GM23338 (cell line): ENCODE data around the gene TENT5C. TPM values are rescaled to one million over a fixed set of nuclear protein-coding genes. Genes with fewer than 3 reads are reported as not detected.

ENCODE experiments used
- ATAC-seq: fragments of 200-7000 bp; cut with Tn5 transposase; 3 replicates; pipeline ENCODE4 v1.9.1; 2020
- DNase-seq: peaks from one replicate; pipeline ENCODE4 v3.0.0-alpha.2; 2015; ENCODE audit warnings: low spot score
- H2AFZ ChIP-seq: fragments of 200-600 bp; sonication (generic); 2 replicates; pipeline ENCODE4 v1.8.0; 2016; ENCODE audit warnings: antibody characterized with exemption, mild to moderate bottlenecking, moderate library complexity
- H3F3A ChIP-seq: fragments of 200-600 bp; sonication (generic); replicated peaks from 2 replicates; pipeline ENCODE4 v1.8.0; 2017; ENCODE audit warnings: antibody characterized with exemption, mixed run types, low read depth
- H3K27ac ChIP-seq: fragments of 200-600 bp; sonication (generic); 2 replicates; pipeline ENCODE4 v1.6.1; 2016; ENCODE audit warnings: low read depth
- H3K27me3 ChIP-seq: fragments of 200-600 bp; sonication (generic); 2 replicates; pipeline ENCODE4 v1.8.0; 2016; ENCODE audit warnings: mild to moderate bottlenecking, mixed run types, moderate library complexity; ENCODE audit not compliant: insufficient read depth
- H3K36me3 ChIP-seq: fragments of 200-600 bp; sonication (generic); 2 replicates; pipeline ENCODE4 v1.8.0; 2016; ENCODE audit warnings: mild to moderate bottlenecking; ENCODE audit not compliant: insufficient read depth
- H3K4me1 ChIP-seq: fragments of 200-600 bp; sonication (generic); 2 replicates; pipeline ENCODE4 v1.8.0; 2016; ENCODE audit warnings: mild to moderate bottlenecking, moderate library complexity; ENCODE audit not compliant: insufficient read depth
- H3K4me2 ChIP-seq: fragments of 200-600 bp; sonication (generic); 2 replicates; pipeline ENCODE4 v1.7.1; 2017; ENCODE audit warnings: mixed run types
- H3K4me3 ChIP-seq: fragments of 200-600 bp; sonication (generic); 2 replicates; pipeline ENCODE4 v1.6.1; 2016; ENCODE audit warnings: mixed run types
- H3K79me2 ChIP-seq: fragments of 200-600 bp; sonication (generic); replicated peaks from 2 replicates; pipeline ENCODE4 v1.8.0; 2017; ENCODE audit warnings: mild to moderate bottlenecking; ENCODE audit not compliant: insufficient read depth
- H3K9me2 ChIP-seq: fragments of 200-600 bp; sonication (generic); 2 replicates; pipeline ENCODE4 v1.8.0; 2017; ENCODE audit not compliant: insufficient read depth
- H4K20me1 ChIP-seq: fragments of 200-600 bp; sonication (generic); replicated peaks from 2 replicates; pipeline ENCODE4 v1.8.0; 2017; ENCODE audit warnings: mild to moderate bottlenecking; ENCODE audit not compliant: insufficient read depth
- H3K27ac Mint-ChIP-seq: 2 replicates; pipeline ENCODE4 v1.8.0; 2020; ENCODE audit warnings: inconsistent platforms, mild to moderate bottlenecking, moderate library complexity, mixed read lengths
- H3K27me3 Mint-ChIP-seq: 3 replicates; pipeline ENCODE4 v1.8.0; 2022; ENCODE audit warnings: low read depth, mild to moderate bottlenecking, moderate library complexity, mixed read lengths, inconsistent platforms; ENCODE audit not compliant: insufficient read depth, poor library complexity
- H3K36me3 Mint-ChIP-seq: 3 replicates; pipeline ENCODE4 v1.8.0; 2021; ENCODE audit warnings: low read depth, mild to moderate bottlenecking, inconsistent platforms, moderate library complexity, mixed read lengths
- H3K4me1 Mint-ChIP-seq: 3 replicates; pipeline ENCODE4 v1.8.0; 2020; ENCODE audit warnings: mild to moderate bottlenecking, inconsistent platforms, mixed read lengths
- H3K4me3 Mint-ChIP-seq: 3 replicates; pipeline ENCODE4 v1.8.0; 2021; ENCODE audit warnings: moderate library complexity, mild to moderate bottlenecking, inconsistent platforms, mixed read lengths
- H3K9me3 Mint-ChIP-seq: 3 replicates; pipeline ENCODE4 v1.8.0; 2020; ENCODE audit warnings: moderate library complexity, mild to moderate bottlenecking, inconsistent platforms, mixed read lengths
- CREB1 ChIP-seq: fragments of 250-450 bp; sonication (Bioruptor Pico); IDR thresholded peaks from 2 replicates; pipeline ENCODE4 v1.5.0; 2020; ENCODE audit warnings: low read depth, mild to moderate bottlenecking, moderate library complexity
- ETS1 ChIP-seq: IDR thresholded peaks from 2 replicates; pipeline ENCODE4 v1.6.1; 2016; ENCODE audit warnings: antibody characterized with exemption
- EZH2 ChIP-seq: fragments of 200-600 bp; sonication (generic); IDR thresholded peaks from one replicate; pipeline ENCODE4 v1.8.0; 2017; ENCODE audit warnings: antibody characterized with exemption, mild to moderate bottlenecking, low read depth; ENCODE audit not compliant: unreplicated experiment
- EZH2phosphoT487 ChIP-seq: fragments of 200-600 bp; sonication (generic); IDR thresholded peaks from one replicate; pipeline ENCODE4 v1.8.1; 2018; ENCODE audit warnings: antibody characterized with exemption; ENCODE audit not compliant: unreplicated experiment
- JUNB ChIP-seq: IDR thresholded peaks from one replicate; pipeline ENCODE4 v1.6.1; 2016; ENCODE audit warnings: antibody characterized with exemption; ENCODE audit not compliant: unreplicated experiment
- NANOG ChIP-seq: IDR thresholded peaks from 2 replicates; pipeline ENCODE4 v1.6.1; 2016; ENCODE audit warnings: antibody characterized with exemption, borderline replicate concordance
- REST ChIP-seq: IDR thresholded peaks from one replicate; pipeline ENCODE4 v1.6.1; 2018; ENCODE audit warnings: antibody characterized with exemption; ENCODE audit not compliant: unreplicated experiment
- ZNF462 ChIP-seq: fragments of 250-450 bp; sonication (Bioruptor Pico); IDR thresholded peaks from 2 replicates; pipeline ENCODE4 v1.5.0; 2020; ENCODE audit warnings: mild to moderate bottlenecking, moderate library complexity
- polyA plus RNA-seq: library from polyadenylated mRNA; unstranded; fragments of >200 nt; fragmentation: Nextera tagmentation; extraction: Ambion mirVana; gene quantifications from 2 replicates; pipeline ENCODE4 v1.2.1, GENCODE V29; 2016
- total RNA-seq: library from RNA; depleted of rRNA; stranded (reverse); fragments of >200 nt; shearing (Covaris generic); gene quantifications from 2 replicates; pipeline ENCODE4 v1.2.3, GENCODE V29; 2014
- TF ChIP-seq, protein P1 (sequence below), 2 experiments: fragments of 200-600 bp in 1 of 2; sonication (generic) in 1 of 2; conservative IDR thresholded peaks; 2 replicates each; pipeline versions ENCODE4 v1.5.1 to v1.6.1; 2016 to 2017; ENCODE audit warnings: antibody characterized with exemption in 2 of 2, low read depth in 2 of 2, mild to moderate bottlenecking in 2 of 2, moderate library complexity in 1 of 2

Gene TENT5C
- total and polyA plus RNA-seq, 2 experiments from 2014 or later, result 0.23 to 0.80 TPM

- Histone ChIP-seq H3K79me2 (no peaks in the 10 kb centered on the region), H3K4me1 (peaks cover 4% of the 10 kb centered on the region; the same call in 1 of the 2 replicates), H3K36me3 (no peaks in the 10 kb centered on the region), H2AFZ (no peak overlapping the region), H3K9me2 (0 out of 2 replicates have a peak, but pooled peaks cover 12% of the 10 kb centered on the region), H3K27ac (no peak overlapping the region), H3F3A (no peaks in the 10 kb centered on the region), H3K27me3 (no peaks in the 10 kb centered on the region), H3K4me2 (no peak overlapping the region), H3K4me3 (no peak overlapping the region), H4K20me1 (no peaks in the 10 kb centered on the region)
- Mint-ChIP-seq H3K4me1 (peaks cover 26% of the 10 kb centered on the region), H3K27me3 (peaks cover 11% of the 10 kb centered on the region), H3K36me3 (no peaks in the 10 kb centered on the region), H3K4me3 (no peak overlapping the region), H3K9me3 (peaks cover 3% of the 10 kb centered on the region; the same call in 2 of the 3 replicates), H3K27ac (no peak overlapping the region)
- TF ChIP-seq, protein P1, sequence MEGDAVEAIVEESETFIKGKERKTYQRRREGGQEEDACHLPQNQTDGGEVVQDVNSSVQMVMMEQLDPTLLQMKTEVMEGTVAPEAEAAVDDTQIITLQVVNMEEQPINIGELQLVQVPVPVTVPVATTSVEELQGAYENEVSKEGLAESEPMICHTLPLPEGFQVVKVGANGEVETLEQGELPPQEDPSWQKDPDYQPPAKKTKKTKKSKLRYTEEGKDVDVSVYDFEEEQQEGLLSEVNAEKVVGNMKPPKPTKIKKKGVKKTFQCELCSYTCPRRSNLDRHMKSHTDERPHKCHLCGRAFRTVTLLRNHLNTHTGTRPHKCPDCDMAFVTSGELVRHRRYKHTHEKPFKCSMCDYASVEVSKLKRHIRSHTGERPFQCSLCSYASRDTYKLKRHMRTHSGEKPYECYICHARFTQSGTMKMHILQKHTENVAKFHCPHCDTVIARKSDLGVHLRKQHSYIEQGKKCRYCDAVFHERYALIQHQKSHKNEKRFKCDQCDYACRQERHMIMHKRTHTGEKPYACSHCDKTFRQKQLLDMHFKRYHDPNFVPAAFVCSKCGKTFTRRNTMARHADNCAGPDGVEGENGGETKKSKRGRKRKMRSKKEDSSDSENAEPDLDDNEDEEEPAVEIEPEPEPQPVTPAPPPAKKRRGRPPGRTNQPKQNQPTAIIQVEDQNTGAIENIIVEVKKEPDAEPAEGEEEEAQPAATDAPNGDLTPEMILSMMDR (conservative IDR thresholded peaks at IDR 0.05; ENCODE audit: low read depth in 2 of 2), result no peak
- no peak for TF ChIP-seq ETS1
- no peak for TF ChIP-seq EZH2
- TF ChIP-seq JUNB, result no peak
- no peak for TF ChIP-seq EZH2phosphoT487
- no peak for TF ChIP-seq REST
- TF ChIP-seq NANOG, result no peak
- no peak for TF ChIP-seq CREB1
- no peak for TF ChIP-seq ZNF462
- no peak for ATAC-seq
- no peak for DNase-seq
These were observed 47.3 kb downstream of the TENT5C start for GRCh38 chr1:117653195-117653594.
